HL-60/S4 treated with retinoic acid at 250 ng/mL for 4 days and 3 days (cell line): ENCODE measurements around the gene ZNF142.
"Not testable (repeated sequence)": the region's sequence is repeated elsewhere in the genome, so short reads cannot be mapped to it uniquely, and the experiment has no call there.

ENCODE experiments used
- in situ Hi-C: fragments of 300-500 bp; cut with MboI; formaldehyde crosslinking; loops from 2 replicates; pipeline ENCODE4 v1.7.0; 2022; ENCODE audit warnings: low sequenced_read_pairs

Gene ZNF142

DNA sequence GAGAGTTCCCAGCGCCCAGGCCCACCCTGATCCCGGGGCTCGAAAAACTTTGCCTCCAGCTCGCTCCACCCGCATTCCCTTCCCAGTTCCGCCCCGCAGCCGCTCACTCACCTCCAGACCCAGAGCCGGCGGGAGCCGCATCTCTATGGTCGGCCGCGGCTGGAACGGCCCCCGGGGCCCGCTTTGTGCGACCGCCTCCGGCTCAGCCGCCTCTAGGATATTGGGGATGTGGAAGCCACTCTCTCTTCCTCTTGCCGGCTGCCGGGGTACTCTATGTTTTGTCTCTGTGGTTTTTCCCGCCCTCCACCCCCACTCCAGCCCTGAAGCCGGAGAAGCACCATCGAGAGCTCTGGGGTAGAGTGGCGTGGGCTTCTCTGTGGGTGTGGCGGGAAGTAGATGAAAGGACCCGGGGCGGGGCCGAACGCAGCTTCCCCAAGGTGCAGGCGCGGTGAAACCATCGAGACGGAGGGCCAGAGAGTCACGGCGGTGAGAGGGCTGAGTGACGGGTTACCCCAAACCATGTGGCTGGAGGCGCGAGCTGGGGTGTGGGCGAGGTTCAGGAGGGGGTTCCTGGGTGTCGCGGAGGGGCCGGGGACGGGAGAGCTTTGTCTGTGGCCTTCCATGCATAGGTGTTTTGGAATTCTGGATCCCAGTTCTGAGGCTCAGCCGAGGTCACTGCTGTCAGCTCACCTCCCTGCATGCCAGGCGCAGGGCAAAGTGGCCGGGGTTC, at the start of gene ZNF142, which contains the start of gene BCS1L:
Gene ZNF142 (minus strand): TSS at position 366 of the 730 bp plus-strand sequence. CDS start 3,194 bp downstream, outside the sequence.
Gene BCS1L (plus strand): TSS at position 426 of the 730 bp plus-strand sequence. CDS start 1,305 bp downstream, outside the sequence.
- in situ Hi-C loops, result no loop called here

DNA sequence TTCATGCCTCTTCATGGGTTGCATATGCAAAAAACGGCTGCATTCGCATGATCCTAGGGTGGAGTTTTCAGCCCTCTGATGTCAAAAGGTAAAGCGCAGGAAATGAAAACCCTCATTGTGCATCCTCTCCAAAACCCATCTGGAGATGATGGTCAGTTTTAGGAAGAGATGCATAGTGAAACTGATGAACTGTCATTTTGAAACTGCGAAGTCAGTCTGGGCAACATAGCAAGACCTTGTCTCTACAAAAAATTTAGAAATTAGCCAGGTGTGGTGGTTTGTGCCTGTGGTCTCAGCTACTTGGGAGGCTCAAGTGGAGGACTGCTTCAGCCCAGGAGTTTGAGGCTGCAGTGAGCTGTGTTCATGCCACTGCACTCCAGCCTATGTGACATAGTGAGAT, 48.7 kb upstream of the ZNF142 start:
- in situ Hi-C loops, result no loop called here

DNA sequence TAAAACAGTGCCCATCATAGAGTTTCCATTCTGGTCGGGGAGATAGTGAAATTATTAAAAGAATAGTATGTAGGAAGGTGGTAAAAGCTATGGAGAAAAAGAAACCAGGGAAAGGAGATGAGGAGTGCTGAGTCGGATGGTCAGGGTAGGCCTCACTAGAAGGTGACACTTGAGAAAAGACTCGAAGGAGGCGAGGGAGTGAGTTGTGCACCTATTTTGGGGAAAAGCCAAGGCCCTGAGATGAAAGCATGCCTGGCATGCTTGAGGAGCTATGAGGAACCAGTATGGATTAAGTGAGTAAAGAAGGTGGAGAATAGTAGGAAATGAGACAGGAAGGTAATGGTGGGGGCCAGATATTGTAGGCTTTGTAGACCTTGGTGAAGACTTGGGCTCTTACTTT, 43.9 kb upstream of the ZNF142 start:
- in situ Hi-C loops, result no loop called here

DNA sequence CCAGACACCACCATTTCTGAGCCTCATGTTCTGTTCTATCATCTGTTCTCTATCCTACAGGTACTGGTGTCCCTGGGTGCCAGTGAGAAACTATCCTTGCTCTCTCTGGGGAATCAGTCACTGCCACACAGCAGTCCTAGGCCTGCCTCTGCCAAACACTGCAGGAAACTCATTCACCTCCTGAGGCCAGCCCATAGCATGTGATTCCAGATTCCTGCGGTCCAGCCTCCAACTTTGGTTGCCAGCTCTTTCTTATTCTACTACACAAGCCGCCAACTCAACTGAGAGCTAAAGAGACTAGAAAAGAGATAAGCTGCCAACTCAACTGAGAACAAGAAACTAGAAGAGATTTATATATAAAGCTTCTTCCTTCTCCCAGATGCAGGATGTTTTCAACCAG, 42.4 kb upstream of the ZNF142 start:
- in situ Hi-C loops, result no loop called here

DNA sequence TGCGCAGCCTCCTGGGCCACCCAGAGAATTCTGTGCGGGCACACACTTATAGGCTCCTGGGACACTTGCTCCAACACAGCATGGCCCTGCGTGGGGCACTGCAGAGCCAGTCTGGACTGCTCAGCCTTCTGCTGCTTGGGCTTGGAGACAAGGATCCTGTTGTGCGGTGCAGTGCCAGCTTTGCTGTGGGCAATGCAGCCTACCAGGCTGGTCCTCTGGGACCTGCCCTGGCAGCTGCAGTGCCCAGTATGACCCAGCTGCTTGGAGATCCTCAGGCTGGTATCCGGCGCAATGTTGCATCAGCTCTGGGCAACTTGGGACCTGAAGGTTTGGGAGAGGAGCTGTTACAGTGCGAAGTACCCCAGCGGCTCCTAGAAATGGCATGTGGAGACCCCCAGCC, 39.5 kb upstream of the ZNF142 start:
- in situ Hi-C loops, result no loop called here

GRCh38 chr2:218694405-218695145, 35.2 kb upstream of the ZNF142 start:
- in situ Hi-C loops, result no loop called here

GRCh38 chr2:218691234-218691633, 31.8 kb upstream of the ZNF142 start:
- in situ Hi-C loops, result no loop called here

DNA sequence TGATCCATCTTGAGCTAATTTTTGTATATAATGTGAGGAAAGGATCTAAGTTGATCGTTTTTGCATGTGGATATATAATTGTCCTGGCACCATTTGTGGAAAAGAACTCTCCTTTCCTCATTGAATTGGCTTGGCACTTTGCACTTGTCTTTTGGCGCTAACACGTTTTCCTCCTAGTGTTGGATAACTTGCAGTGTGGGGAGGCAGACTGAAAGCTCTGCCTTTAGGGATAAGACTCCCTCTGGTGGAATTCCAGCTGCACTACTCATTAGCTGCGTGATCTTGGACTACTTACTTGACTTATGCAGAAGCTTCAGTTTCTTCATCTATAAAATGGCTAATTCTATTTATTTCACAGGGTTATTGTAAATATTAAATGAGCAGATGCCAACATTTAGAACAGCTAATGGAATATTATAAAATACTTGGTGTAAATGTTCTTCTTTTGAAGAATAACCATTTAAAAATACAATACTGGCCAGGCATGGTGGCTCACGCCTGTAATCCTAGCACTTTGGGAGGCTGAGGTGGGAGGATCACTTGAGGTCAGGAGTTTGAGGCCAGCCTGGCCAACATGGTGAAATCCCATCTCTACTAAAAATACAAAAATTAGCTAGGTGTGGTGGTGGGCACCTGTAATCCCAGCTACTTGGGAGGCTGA, 28.1 kb upstream of the ZNF142 start:
- in situ Hi-C loops, result not testable (repeated sequence)

DNA sequence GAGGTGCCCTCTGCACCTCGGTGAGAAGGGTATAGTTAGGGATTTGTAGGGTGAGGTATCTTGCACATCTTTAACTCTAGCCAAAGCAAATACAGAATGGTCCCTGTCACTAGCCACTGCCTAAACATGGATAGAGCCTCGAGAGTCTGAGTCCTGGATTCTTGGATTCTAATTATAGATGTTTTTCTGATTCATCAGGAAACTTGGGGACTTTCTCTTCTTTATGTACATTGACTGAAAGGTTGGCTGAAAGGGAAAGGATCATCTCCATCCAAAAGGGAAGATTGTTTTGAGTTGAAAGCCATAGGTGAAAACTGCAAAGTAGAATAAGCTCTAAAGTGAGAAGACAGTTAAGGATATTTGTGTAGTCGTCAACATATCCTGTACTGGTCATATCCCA, 20.6 kb upstream of the ZNF142 start:
- in situ Hi-C loops, result no loop called here

DNA sequence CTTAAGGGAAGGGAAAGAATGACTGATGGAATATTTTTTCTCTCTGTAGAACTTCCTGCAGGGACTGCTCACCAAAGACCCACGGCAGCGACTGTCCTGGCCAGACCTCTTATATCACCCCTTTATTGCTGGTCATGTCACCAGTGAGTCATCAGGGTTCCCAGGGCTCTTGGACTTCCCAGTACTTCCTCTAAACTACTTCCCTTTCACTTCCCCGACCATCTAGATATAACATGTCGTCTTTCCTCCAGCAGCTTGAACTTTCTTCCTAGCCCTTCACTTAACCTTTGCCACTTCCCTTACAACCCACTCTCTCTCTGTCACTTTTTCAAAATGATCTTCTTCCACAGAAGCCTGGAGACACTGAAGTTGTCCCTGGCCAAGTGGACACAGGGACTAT, 19.7 kb upstream of the ZNF142 start:
- in situ Hi-C loops, result no loop called here

DNA sequence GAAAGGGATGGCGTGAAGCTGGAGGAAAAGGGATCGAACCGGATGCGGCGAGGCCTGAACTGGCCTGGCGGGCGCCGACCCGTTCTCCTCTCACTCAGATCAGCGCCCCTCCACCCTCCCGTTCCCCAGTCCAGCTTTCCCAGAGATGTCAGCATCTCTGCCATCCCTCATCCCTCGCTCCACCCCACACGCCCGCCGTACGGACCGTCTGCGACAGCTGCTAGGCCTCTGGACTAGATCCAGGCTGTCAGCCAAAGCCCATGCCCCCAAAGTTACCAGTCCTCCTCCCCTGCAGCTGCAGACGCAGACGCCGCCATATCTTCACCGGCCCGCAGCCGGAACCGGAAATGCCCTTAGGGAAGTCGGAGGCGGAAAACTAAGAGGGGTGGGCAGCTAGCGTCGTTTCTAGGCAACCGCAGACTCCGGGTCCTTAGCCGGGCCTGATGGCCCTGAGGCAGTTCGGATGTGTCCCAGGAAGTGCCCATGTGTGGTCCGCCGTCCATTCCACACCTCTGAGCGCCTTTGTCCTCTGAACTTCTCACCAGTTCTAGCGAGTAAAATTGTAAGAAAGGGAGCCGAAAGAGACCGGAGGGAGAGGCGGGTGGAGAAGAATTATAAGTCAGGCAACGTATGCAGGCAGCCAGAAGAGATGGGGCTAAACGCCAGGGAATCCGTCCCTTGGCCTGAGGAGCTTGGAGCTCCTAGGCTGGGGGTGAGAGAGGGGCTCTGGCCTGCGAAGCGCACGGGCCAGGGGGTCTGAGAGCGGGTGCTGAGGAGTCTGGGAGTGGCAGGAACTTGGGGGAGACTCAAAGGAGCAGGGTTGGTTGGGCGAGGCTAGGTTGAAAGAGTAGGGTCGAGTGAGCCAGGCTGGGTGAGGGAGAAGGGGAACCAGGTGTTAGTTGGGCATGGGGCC, 12.5 kb upstream of the ZNF142 start, which contains the start of the genes RNF25 and STK36:
Gene RNF25 (minus strand): TSS at position 349 of the 913 bp plus-strand sequence. CDS start 32 bp downstream, at position 317.
Gene STK36 (plus strand): TSS at position 433 of the 913 bp plus-strand sequence. CDS start 744 bp downstream, outside the sequence.
- in situ Hi-C loops, result no loop called here

GRCh38 chr2:218671097-218671653, 11.8 kb upstream of the ZNF142 start:
- in situ Hi-C loops, result no loop called here

- in situ Hi-C loops, result no loop called here
These were observed 5.2 kb upstream of the ZNF142 start for GRCh38 chr2:218664653-218665052.

GRCh38 chr2:218663901-218664300, 4.5 kb upstream of the ZNF142 start:
- in situ Hi-C loops, result no loop called here

GRCh38 chr2:218662827-218663226, 3.4 kb upstream of the ZNF142 start:
- in situ Hi-C loops, result no loop called here

DNA sequence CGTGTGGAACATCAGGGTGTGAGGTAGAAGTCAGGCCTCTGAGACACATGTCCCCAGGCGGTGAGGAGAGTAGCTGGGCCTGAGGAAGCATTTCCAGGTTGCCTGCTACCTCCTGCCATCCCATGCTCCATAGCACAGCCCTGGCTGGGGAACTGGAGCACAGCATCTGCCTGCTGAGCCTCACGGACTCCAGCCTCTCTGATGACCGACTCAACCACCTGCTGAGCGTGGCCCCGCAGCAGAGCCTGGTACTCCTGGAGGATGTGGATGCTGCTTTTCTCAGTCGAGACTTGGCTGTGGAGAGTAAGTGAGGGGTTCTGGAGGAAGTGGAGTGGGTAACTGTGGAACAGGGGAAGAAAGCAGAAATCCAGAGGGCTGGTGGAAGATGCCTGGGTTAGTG, 3.0 kb upstream of the ZNF142 start:
- in situ Hi-C loops, result no loop called here

DNA sequence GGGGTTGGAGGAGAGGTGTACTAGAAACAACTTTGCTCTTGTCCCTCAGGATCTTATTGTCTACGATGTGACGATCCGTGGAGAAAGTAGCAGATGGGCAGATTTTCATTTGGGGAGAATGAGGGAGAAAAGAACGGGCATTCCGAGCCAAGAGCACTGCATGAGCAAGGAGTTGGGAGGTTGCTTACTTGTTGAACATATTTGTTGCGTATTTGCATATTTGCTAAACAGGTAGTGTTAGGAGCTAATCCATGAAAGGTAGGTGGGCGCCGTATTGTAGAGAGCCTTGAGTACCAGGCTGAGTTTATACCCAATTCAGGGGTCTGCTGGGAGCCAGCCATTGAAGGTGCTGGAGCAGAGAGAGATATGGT, 550 bp upstream of the ZNF142 start:
- in situ Hi-C loops, result no loop called here

DNA sequence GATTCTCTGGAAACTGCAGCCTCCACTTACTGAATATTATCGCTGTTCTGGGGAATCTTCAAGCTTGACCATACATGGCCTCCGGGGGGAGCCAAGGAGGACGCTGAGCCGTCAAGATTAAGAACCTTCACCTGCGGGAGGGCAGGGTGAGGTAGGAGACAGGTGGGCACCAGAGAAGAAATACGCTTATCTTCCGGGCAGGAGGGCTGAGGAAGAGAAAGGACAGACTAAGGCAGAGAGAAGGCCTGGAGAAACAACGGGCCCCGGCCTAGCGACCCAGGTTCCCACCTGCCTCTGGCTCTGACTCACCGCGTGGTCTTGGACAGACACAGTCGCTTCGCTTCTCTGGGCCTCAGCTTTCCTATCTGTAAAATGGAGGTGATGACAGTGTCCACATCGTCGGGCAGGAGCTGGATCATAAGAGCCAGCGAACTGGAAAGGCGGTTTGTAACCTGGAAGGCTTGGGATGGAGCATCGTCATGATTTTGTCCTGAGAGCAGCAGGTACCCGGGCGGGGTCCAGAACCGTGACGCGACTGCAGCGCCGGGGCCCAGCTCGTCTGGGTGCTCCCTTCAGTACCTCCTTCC, 659 bp downstream of the ZNF142 start:
- in situ Hi-C loops, result no loop called here

GRCh38 chr2:218655751-218656150, 3.7 kb downstream of the ZNF142 start:
- in situ Hi-C loops, result no loop called here

DNA sequence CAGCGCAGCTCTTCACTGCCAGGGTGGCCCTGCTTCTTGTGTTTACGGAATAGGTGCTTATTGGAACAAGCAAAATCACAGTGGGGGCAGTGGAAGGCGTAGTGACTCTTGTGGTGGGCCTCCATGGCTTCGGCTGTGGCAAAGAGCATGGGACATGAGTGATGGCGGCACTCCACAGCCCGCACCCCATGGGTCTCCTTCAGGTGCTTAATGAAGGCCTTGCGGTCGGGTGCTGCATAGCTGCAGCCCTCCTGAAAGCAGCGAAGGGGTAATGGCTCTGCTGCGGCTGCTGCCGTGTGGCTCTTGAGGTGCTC, 10.7 kb downstream of the ZNF142 start:
- in situ Hi-C loops, result no loop called here
